Hepatocyte (in vitro differentiated cells): ENCODE measurements around the gene FHDC1.

Experiments
- EZH2 ChIP-seq: fragments of 200-600 bp; sonication (generic); IDR thresholded peaks from 2 replicates; pipeline ENCODE4 v1.6.1; 2016; ENCODE audit warnings: antibody characterized with exemption, mild to moderate bottlenecking, borderline replicate concordance
- EZH2phosphoT487 ChIP-seq: fragments of 200-600 bp; sonication (generic); IDR thresholded peaks from one replicate; pipeline ENCODE4 v1.6.1; 2018; ENCODE audit warnings: antibody characterized with exemption, mild to moderate bottlenecking, low read depth, moderate library complexity; ENCODE audit not compliant: unreplicated experiment, severe bottlenecking
- TF ChIP-seq, protein P1 (sequence below): fragments of 200-600 bp; sonication (generic); IDR thresholded peaks from 2 replicates; pipeline ENCODE4 v1.5.1; 2016; ENCODE audit warnings: antibody characterized with exemption, mild to moderate bottlenecking; ENCODE audit not compliant: poor library complexity

DNA sequence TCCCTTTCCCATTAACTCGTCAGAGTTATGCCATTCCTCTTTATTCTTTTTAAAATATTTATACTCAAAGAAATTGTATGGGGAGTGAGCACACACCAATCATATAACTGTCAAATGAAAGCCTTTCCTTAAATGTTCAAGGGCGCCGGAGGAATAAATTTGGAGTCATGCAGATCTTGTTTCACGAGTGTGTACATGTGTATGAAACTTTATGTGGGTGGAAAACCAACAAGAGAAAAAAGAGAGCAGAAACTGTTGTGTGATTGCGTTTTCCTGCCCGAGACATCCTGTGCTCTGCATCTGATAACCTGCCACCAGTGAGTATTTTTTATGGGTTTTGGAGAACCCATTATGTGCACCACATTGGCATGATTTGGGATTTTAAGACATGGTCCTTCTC is 88.3 kb downstream of the FHDC1 start:
- TF ChIP-seq, protein P1, sequence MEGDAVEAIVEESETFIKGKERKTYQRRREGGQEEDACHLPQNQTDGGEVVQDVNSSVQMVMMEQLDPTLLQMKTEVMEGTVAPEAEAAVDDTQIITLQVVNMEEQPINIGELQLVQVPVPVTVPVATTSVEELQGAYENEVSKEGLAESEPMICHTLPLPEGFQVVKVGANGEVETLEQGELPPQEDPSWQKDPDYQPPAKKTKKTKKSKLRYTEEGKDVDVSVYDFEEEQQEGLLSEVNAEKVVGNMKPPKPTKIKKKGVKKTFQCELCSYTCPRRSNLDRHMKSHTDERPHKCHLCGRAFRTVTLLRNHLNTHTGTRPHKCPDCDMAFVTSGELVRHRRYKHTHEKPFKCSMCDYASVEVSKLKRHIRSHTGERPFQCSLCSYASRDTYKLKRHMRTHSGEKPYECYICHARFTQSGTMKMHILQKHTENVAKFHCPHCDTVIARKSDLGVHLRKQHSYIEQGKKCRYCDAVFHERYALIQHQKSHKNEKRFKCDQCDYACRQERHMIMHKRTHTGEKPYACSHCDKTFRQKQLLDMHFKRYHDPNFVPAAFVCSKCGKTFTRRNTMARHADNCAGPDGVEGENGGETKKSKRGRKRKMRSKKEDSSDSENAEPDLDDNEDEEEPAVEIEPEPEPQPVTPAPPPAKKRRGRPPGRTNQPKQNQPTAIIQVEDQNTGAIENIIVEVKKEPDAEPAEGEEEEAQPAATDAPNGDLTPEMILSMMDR, result no peak
- no peak for TF ChIP-seq EZH2
- TF ChIP-seq EZH2phosphoT487, result no peak
